HepG2 (cell line): ENCODE measurements around the gene NPPB. TPM values are rescaled to one million over a fixed set of nuclear protein-coding genes. Genes with fewer than 3 reads are reported as not detected.

ENCODE experiments used
- ATAC-seq: fragments of 200-7000 bp; cut with Tn5 transposase; 3 replicates; pipeline ENCODE4 v1.9.1; 2020; ENCODE audit warnings: mild to moderate bottlenecking, moderate library complexity
- BruUV-seq: library from RNA; stranded (reverse); fragments of 400-500 nt; replicated peaks from 2 replicates; lab custom pipeline; 2021; lab: Mats Ljungman, UMichigan
- CTCF ChIA-PET: fragments of 300-600 bp; formaldehyde crosslinking; extraction: SDS; loops from one replicate; lab custom pipeline; 2021; ENCODE audit warnings: low total read pairs, inconsistent platforms, low intra/inter-chr PET ratio; lab: Yijun Ruan, JAX
- POLR2A ChIA-PET: fragments of 350-600 bp; sonication (Branson Sonifier 250); formaldehyde crosslinking; loops from one replicate; lab custom pipeline; 2020; ENCODE audit warnings: antibody characterized with exemption, inconsistent platforms; lab: Yijun Ruan, JAX
- DNase-seq: peaks from one replicate; pipeline ENCODE4 v3.0.0-alpha.2; 2015; ENCODE audit warnings: low spot score
- FAIRE-seq: peaks from 3 replicates; lab custom pipeline; 2011; peaks lifted over from hg19 to GRCh38; lab: Jason Lieb, UNC
- H2AFZ ChIP-seq: one replicate; pipeline ENCODE4 v1.6.1; 2011; ENCODE audit warnings: low read length, inconsistent platforms
- H3K27ac ChIP-seq: fragments of 300-600 bp; 3 replicates; pipeline ENCODE4 v1.8.0; 2011; ENCODE audit warnings: mixed run types, mild to moderate bottlenecking, mixed read lengths, low read length, inconsistent platforms; ENCODE audit not compliant: insufficient read depth; ENCODE audit errors: extremely low read length
- H3K27me3 ChIP-seq, 2 experiments: fragments of 200-600 bp in 1 of 2; 2 replicates in 1 of 2; 3 replicates in 1 of 2; pipeline versions ENCODE4 v1.6.0 to v1.8.0; 2011; ENCODE audit warnings: low read length in 2 of 2, mild to moderate bottlenecking in 2 of 2, moderate library complexity in 2 of 2, inconsistent platforms in 1 of 2; ENCODE audit not compliant: insufficient read depth in 2 of 2, control insufficient read depth in 1 of 2
- H3K36me3 ChIP-seq, 2 experiments: fragments of 200-600 bp in 1 of 2; replicated peaks in 1 of 2; 2 replicates in 1 of 2; 3 replicates in 1 of 2; pipeline versions ENCODE4 v1.5.1 to v1.8.0; 2011; ENCODE audit warnings: low read length in 2 of 2, inconsistent platforms in 1 of 2; ENCODE audit not compliant: insufficient read depth in 2 of 2, control insufficient read depth in 1 of 2
- H3K4me1 ChIP-seq: 2 replicates; pipeline ENCODE4 v1.5.1; 2012; ENCODE audit warnings: low read length, inconsistent platforms; ENCODE audit not compliant: insufficient read depth
- H3K4me2 ChIP-seq: 2 replicates; pipeline ENCODE4 v1.6.0; 2011; ENCODE audit warnings: low read depth, low read length, inconsistent platforms
- H3K4me3 ChIP-seq, 3 experiments: fragments of 200-600 bp in 1 of 3; sonication (generic), shearing (Covaris generic) in 1 of 3; replicated peaks in 1 of 3; 2 replicates each; pipeline ENCODE4 v1.5.1; 2011 to 2016; ENCODE audit warnings: low read length in 3 of 3, inconsistent platforms in 2 of 3, low read depth in 2 of 3, mild to moderate bottlenecking in 2 of 3, control low read depth in 1 of 3, mixed read lengths in 1 of 3; ENCODE audit not compliant: insufficient read depth in 1 of 3
- H3K79me2 ChIP-seq: one replicate; pipeline ENCODE4 v1.6.1; 2011; ENCODE audit warnings: low read length, inconsistent platforms; ENCODE audit not compliant: insufficient read depth
- H3K9ac ChIP-seq: 2 replicates; pipeline ENCODE4 v1.6.0; 2011; ENCODE audit warnings: mild to moderate bottlenecking, low read depth, low read length, inconsistent platforms; ENCODE audit not compliant: insufficient read depth
- H3K9me3 ChIP-seq: 2 replicates; pipeline ENCODE4 v1.5.1; 2012; ENCODE audit warnings: mild to moderate bottlenecking, low read length
- H4K20me1 ChIP-seq: 2 replicates; pipeline ENCODE4 v1.6.0; 2011; ENCODE audit warnings: inconsistent platforms, mild to moderate bottlenecking, low read length, moderate library complexity; ENCODE audit not compliant: insufficient read depth
- BCL6 ChIP-seq: IDR thresholded peaks from 2 replicates; pipeline ENCODE4 v1.6.1; 2016; ENCODE audit warnings: missing genetic modification reagents, missing compliant biosample characterization
- CENPBD1 ChIP-seq: sonication (generic); formaldehyde crosslinking; IDR thresholded peaks from 2 replicates; pipeline ENCODE4 v1.8.0; 2022; ENCODE audit warnings: missing genetic modification reagents, low read depth, mild to moderate bottlenecking, borderline replicate concordance
- FOXA3 ChIP-seq: IDR thresholded peaks from 2 replicates; pipeline ENCODE4 v1.6.1; 2016; ENCODE audit warnings: missing genetic modification reagents, missing compliant biosample characterization
- PHF20 ChIP-seq: sonication (generic); formaldehyde crosslinking; IDR thresholded peaks from 2 replicates; pipeline ENCODE4 v1.5.0; 2020; ENCODE audit warnings: mild to moderate bottlenecking, missing genetic modification reagents
- RFX1 ChIP-seq: fragments of 450-650 bp; IDR thresholded peaks from 2 replicates; pipeline ENCODE4 v1.6.1; 2017
- SCMH1 ChIP-seq: sonication (generic); formaldehyde crosslinking; IDR thresholded peaks from 2 replicates; pipeline ENCODE4 v1.9.0; 2021; ENCODE audit warnings: missing genetic modification reagents, mild to moderate bottlenecking, borderline replicate concordance
- SMAD9 ChIP-seq: sonication (generic); formaldehyde crosslinking; IDR thresholded peaks from 2 replicates; pipeline ENCODE4 v1.5.1; 2020; ENCODE audit warnings: mild to moderate bottlenecking, missing genetic modification reagents
- TBP ChIP-seq: sonication (generic); formaldehyde crosslinking; IDR thresholded peaks from 2 replicates; pipeline ENCODE4 v1.5.0; 2020; ENCODE audit warnings: missing genetic modification reagents
- ZNF660 ChIP-seq: sonication (generic); formaldehyde crosslinking; IDR thresholded peaks from 2 replicates; pipeline ENCODE4 v1.5.1; 2020; ENCODE audit warnings: mild to moderate bottlenecking, low read depth, missing genetic modification reagents, borderline replicate concordance
- ZNF839 ChIP-seq: sonication (generic); formaldehyde crosslinking; IDR thresholded peaks from 2 replicates; pipeline ENCODE4 v1.4.0; 2020; ENCODE audit warnings: missing genetic modification reagents, mild to moderate bottlenecking, borderline replicate concordance
- WGBS: methylation state at CpG from one replicate; pipeline ENCODE4 v1.1.6; 2017; ENCODE audit warnings: low lambda C conversion rate; 5-methylcytosine and 5-hydroxymethylcytosine counted together
- in situ Hi-C: cut with HindIII; loops from 2 replicates; pipeline ENCODE4 v1.10.0; 2017; ENCODE audit warnings: low pct_unique_long_range_greater_than_20kb; ENCODE audit not compliant: extremely low pct_ligation_motif_present
- intact Hi-C: fragments of 100-400 bp; cut with micrococcal nuclease; formaldehyde crosslinking; loops from one replicate; pipeline ENCODE4 v1.10.0; 2022; ENCODE audit not compliant: unreplicated experiment
- polyA plus RNA-seq, 8 experiments: library from polyadenylated mRNA; depleted of rRNA in 3 of 8; stranded (reverse) in 7 of 8; unstranded in 1 of 8; fragments of >200 nt; fragmentation: Illumina TruSeq in 4 of 8; extraction: Trizol in 4 of 8; gene quantifications; 2 replicates each; pipeline versions ENCODE4 v1.2.1 to v1.2.3, GENCODE V29; 2011 to 2016; ENCODE audit warnings: low read depth in 4 of 8, missing spikeins in 1 of 8, mixed read lengths in 1 of 8; ENCODE audit not compliant: insufficient read depth in 1 of 8
- total RNA-seq, 5 experiments: library from RNA; depleted of rRNA; stranded (reverse); fragments of >200 nt; fragmentation: Illumina TruSeq; extraction: Trizol; gene quantifications; 2 replicates each; pipeline ENCODE4 v1.2.3, GENCODE V29; 2016; ENCODE audit warnings: low read depth in 1 of 5

Gene NPPB
- total and polyA plus RNA-seq, 2 of the 13 experiments (the other 11 are each of a cell fraction or from before 2014, with no cell fraction given) = 1.9 TPM; not detected in 1

- no TSS peak for BruUV-seq
- 96% methylated on average over 7 of the region's 7 CpGs for WGBS
- no peak for ATAC-seq
- intact Hi-C loops = no loop called here
- H3K79me2 ChIP-seq = no peaks in the 10 kb centered on the region
- no peak overlapping the region for H3K4me2 ChIP-seq
- no peaks in the 10 kb centered on the region for H3K4me1 ChIP-seq
- H2AFZ ChIP-seq = no peak overlapping the region
- no peak overlapping the region for H3K27ac ChIP-seq
- H3K4me3 ChIP-seq = no peak overlapping the region
- DNase-seq = no peak
- no peaks in the 10 kb centered on the region for H4K20me1 ChIP-seq
- ChIA-PET POLR2A (interaction anchor here (1.0 kb wide), 1 partner anchor 83 kb away, joined by 3 read pairs; no protein-coding TSS in a partner anchor), CTCF (no interaction called here)
- H3K27me3 ChIP-seq = no peaks in the 10 kb centered on the region
- peaks cover 41 to 87% of the 10 kb centered on the region in 2 experiments for H3K36me3 ChIP-seq
- no peak overlapping the region for H3K9ac ChIP-seq
- no peak for FAIRE-seq
- in situ Hi-C loops = no loop called here
- no peaks in the 10 kb centered on the region for H3K9me3 ChIP-seq
- TF ChIP-seq SMAD9 (CRISPR knock-in tag) (no peak), FOXA3 (CRISPR knock-in tag) (no peak), CENPBD1 (no peak), BCL6 (CRISPR knock-in tag) (no peak), SCMH1 (CRISPR knock-in tag) (no peak), TBP (no peak), ZNF839 (CRISPR knock-in tag) (no peak), ZNF660 (CRISPR knock-in tag) (no peak), RFX1 (no peak), PHF20 (CRISPR knock-in tag) (no peak)
- TF ChIP-seq, all 625 proteins: peak for 0
These were observed 33.6 kb downstream of the NPPB start for GRCh38 chr1:11825131-11825530.
